ENCODE results near the gene ZNF474. TPM values are rescaled to one million over a fixed set of nuclear protein-coding genes. Genes with fewer than 3 reads are reported as not detected.

ZNF474 gene
- total RNA-seq, 3 donors from 2014 or later: 0.33 to 0.48 (median 0.44) TPM

GRCh38 chr5:122124766-122125165, 4.6 kb upstream of the ZNF474 start:
- Histone ChIP-seq H3K4me1 (no peaks in the 10 kb centered on the region), H3K4me3 (no peak overlapping the region), H3K9me3 (no peaks in the 10 kb centered on the region), H3K27ac (no peak overlapping the region), H3K36me3 (no peaks in the 10 kb centered on the region), H3K27me3 (no peaks in the 10 kb centered on the region)
- intact Hi-C loops (cut with DNase I; ENCODE audit: low total_unique reads): no loop called here
- DNase-seq (ENCODE audit: low spot score in 2 of 2): no peak
- no peak for TF ChIP-seq POLR2AphosphoS5 (IDR thresholded peaks at IDR 0.05)
- TF ChIP-seq POLR2A (IDR thresholded peaks at IDR 0.05): no peak
- no peak for TF ChIP-seq CTCF (IDR thresholded peaks at IDR 0.05)

- Histone ChIP-seq H3K4me1 (no peaks in the 10 kb centered on the region), H3K9me3 (no peaks in the 10 kb centered on the region), H3K27ac (no peak overlapping the region), H3K36me3 (no peaks in the 10 kb centered on the region), H3K4me3 (no peak overlapping the region), H3K27me3 (no peaks in the 10 kb centered on the region)
- intact Hi-C loops (cut with DNase I; ENCODE audit: low total_unique reads): no loop called here
- DNase-seq (ENCODE audit: low spot score in 2 of 2): no peak
- TF ChIP-seq POLR2A (IDR thresholded peaks at IDR 0.05) (no peak), CTCF (IDR thresholded peaks at IDR 0.05) (no peak), POLR2AphosphoS5 (IDR thresholded peaks at IDR 0.05) (no peak)
These were observed 3.1 kb upstream of the ZNF474 start for GRCh38 chr5:122126177-122126755.

- H3K9me3 ChIP-seq: no peaks in the 10 kb centered on the region
- peak overlapping the region in 1 of 2 donors; percentile 71 for H3K27ac ChIP-seq
- H3K4me3 ChIP-seq: no peak overlapping the region
- no peaks in the 10 kb centered on the region for H3K4me1 ChIP-seq
- H3K36me3 ChIP-seq: no peaks in the 10 kb centered on the region
- TF ChIP-seq POLR2A (IDR thresholded peaks at IDR 0.05) (no peak), POLR2AphosphoS5 (IDR thresholded peaks at IDR 0.05) (no peak), CTCF (IDR thresholded peaks at IDR 0.05) (no peak)
- H3K27me3 ChIP-seq: no peaks in the 10 kb centered on the region
- intact Hi-C loops (cut with DNase I; ENCODE audit: low total_unique reads): no loop called here
- DNase-seq (ENCODE audit: low spot score in 2 of 2): no peak
These were observed 2.5 kb upstream of the ZNF474 start for GRCh38 chr5:122126756-122127321.

GRCh38 chr5:122130152-122130551, 806 bp downstream of the ZNF474 start:
- TF ChIP-seq POLR2A (IDR thresholded peaks at IDR 0.05) (no peak), CTCF (IDR thresholded peaks at IDR 0.05) (no peak)
- Histone ChIP-seq H3K4me3 (no peak overlapping the region), H3K4me1 (no peaks in the 10 kb centered on the region), H3K36me3 (no peaks in the 10 kb centered on the region), H3K9me3 (no peaks in the 10 kb centered on the region), H3K27me3 (no peaks in the 10 kb centered on the region), H3K27ac (no peak overlapping the region)
- intact Hi-C loops (cut with DNase I; ENCODE audit: low total_unique reads): no loop called here
- DNase-seq (ENCODE audit: low spot score in 2 of 2): no peak

GRCh38 chr5:122137702-122138101, 8.4 kb downstream of the ZNF474 start:
- Histone ChIP-seq H3K4me3 (no peak overlapping the region), H3K27me3 (no peaks in the 10 kb centered on the region), H3K9me3 (no peaks in the 10 kb centered on the region), H3K4me1 (no peaks in the 10 kb centered on the region), H3K27ac (no peak overlapping the region), H3K36me3 (no peaks in the 10 kb centered on the region)
- TF ChIP-seq POLR2AphosphoS5 (IDR thresholded peaks at IDR 0.05): no peak
- TF ChIP-seq POLR2A (IDR thresholded peaks at IDR 0.05): no peak
- no peak for TF ChIP-seq CTCF (IDR thresholded peaks at IDR 0.05)
- no peak for DNase-seq (ENCODE audit: low spot score in 2 of 2)
- intact Hi-C loops (cut with DNase I; ENCODE audit: low total_unique reads): no loop called here
